GM12892 (cell line): ENCODE data around the gene TRAF4.
"Not testable (repeated sequence)": the region's sequence is repeated elsewhere in the genome, so short reads cannot be mapped to it uniquely, and the experiment has no call there.

Source experiments
- POLR2A ChIP-seq: IDR thresholded peaks from 2 replicates; pipeline ENCODE4 v1.6.1; 2011; ENCODE audit warnings: low read depth, low read length, control low read depth
- POLR2AphosphoS5 ChIP-seq: IDR thresholded peaks from 2 replicates; pipeline ENCODE4 v1.6.1; 2011; ENCODE audit warnings: low read depth, low read length, control low read depth
- TAF1 ChIP-seq: IDR thresholded peaks from 2 replicates; pipeline ENCODE4 v1.6.1; 2011; ENCODE audit warnings: low read depth, mild to moderate bottlenecking, control low read depth, low read length, borderline replicate concordance

GRCh38 chr17:28720997-28721329 is 22.8 kb upstream of the TRAF4 start:
- not testable (repeated sequence) for TF ChIP-seq POLR2AphosphoS5, POLR2A, TAF1
